ENCODE data around the gene POLE3. TPM values are rescaled to one million over a fixed set of nuclear protein-coding genes. Genes with fewer than 3 reads are reported as not detected.
"Not testable (repeated sequence)": the region's sequence is repeated elsewhere in the genome, so short reads cannot be mapped to it uniquely, and the experiment has no call there.

Gene POLE3
- total RNA-seq, 1 donor from 2014 or later = 49.5 TPM

DNA sequence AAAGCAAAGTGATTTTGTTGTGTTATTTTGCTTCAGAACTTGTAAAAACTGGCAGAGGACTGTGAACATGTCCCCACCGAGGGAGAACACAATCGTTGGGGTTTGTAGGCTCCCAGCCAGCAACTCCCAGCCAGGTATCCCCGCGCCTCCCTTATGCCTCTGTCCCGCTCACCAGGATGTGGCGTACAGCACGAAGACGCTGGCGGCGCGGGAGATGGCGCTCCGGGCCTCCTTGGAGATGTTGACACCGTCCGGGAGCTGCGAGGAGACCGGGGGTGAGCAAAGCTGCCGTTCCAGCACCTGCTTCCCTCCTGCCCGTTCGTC, 630 bp downstream of the POLE3 start:
- Mint-ChIP-seq H3K27ac (peak overlapping the region; percentile 99), H3K4me3 (peak overlapping the region; percentile 91), H3K9me3 (no peaks in the 10 kb centered on the region), H3K27me3 (ENCODE audit: low read depth) (no peaks in the 10 kb centered on the region), H3K4me1 (peaks cover 16% of the 10 kb centered on the region), H3K36me3 (peaks cover 10% of the 10 kb centered on the region)
- TF ChIP-seq, protein P1, sequence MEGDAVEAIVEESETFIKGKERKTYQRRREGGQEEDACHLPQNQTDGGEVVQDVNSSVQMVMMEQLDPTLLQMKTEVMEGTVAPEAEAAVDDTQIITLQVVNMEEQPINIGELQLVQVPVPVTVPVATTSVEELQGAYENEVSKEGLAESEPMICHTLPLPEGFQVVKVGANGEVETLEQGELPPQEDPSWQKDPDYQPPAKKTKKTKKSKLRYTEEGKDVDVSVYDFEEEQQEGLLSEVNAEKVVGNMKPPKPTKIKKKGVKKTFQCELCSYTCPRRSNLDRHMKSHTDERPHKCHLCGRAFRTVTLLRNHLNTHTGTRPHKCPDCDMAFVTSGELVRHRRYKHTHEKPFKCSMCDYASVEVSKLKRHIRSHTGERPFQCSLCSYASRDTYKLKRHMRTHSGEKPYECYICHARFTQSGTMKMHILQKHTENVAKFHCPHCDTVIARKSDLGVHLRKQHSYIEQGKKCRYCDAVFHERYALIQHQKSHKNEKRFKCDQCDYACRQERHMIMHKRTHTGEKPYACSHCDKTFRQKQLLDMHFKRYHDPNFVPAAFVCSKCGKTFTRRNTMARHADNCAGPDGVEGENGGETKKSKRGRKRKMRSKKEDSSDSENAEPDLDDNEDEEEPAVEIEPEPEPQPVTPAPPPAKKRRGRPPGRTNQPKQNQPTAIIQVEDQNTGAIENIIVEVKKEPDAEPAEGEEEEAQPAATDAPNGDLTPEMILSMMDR (IDR thresholded peaks at IDR 0.05; ENCODE audit: unreplicated experiment) = no peak
- DNase-seq (ENCODE audit: low spot score in 2 of 2, unreplicated experiment in 2 of 2) = no peak

DNA sequence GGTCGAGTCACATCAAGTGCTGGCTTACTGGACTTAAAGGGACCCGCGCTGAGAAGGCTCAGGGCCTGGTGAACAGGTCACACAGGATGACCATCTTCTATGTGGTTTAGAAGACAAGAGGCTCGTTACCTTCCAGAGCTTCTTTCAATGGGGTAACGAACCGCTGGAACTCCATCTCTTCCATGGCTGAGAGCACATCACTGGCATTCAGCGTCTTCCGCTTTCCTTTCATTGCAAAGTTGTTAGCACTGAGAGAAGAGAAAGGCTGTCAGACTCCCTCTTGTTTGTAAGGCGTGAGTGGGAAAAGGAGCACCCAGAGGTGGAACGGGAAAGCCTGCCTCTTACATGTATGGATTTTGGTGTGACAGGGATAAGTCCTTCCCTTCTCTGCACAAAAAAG, 994 bp downstream of the POLE3 start:
- no peaks in the 10 kb centered on the region for H3K27me3 Mint-ChIP-seq (ENCODE audit: low read depth)
- peaks cover 10% of the 10 kb centered on the region for H3K36me3 Mint-ChIP-seq
- no peaks in the 10 kb centered on the region for H3K9me3 Mint-ChIP-seq
- peaks cover 16% of the 10 kb centered on the region for H3K4me1 Mint-ChIP-seq
- TF ChIP-seq, protein P1 (IDR thresholded peaks at IDR 0.05; ENCODE audit: unreplicated experiment) = no peak
- peak overlapping the region; percentile 99 for H3K27ac Mint-ChIP-seq
- DNase-seq (ENCODE audit: low spot score in 2 of 2, unreplicated experiment in 2 of 2) = no peak
- peak overlapping the region; percentile 91 for H3K4me3 Mint-ChIP-seq

DNA sequence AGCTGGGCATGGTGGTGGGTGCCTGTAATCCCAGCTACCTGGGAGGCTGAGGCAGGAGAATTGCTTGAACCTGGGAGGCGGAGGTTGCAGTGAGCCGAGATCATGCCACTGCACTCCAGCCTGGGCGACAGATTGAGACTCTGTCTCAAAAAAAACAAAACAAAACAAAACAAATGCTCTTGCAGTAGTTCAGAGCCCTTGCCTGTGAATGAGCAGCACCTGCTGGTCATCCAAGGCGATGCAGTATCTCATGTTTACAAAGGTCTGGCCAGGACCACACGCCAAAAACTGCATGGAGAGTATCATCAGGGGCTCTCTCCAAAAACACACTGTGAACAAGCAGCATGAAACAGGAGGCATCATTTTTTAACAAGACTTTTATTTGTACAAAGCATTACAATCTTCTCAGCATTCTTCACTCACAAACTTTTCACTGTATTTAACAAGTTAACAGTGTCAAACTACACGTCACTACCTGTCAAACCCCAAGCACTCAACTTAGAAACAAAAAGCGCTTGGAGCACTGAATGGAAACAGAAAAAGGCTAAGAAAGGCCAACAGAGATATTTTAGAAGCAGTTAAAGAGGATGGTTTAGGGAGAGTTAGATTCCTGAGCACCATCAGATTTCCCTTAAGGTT, 3.5 kb downstream of the POLE3 start:
- peaks cover 10% of the 10 kb centered on the region for H3K36me3 Mint-ChIP-seq
- peak in 1 of 2 experiments; percentile 58 for DNase-seq (ENCODE audit: low spot score in 2 of 2, unreplicated experiment in 2 of 2)

GRCh38 chr9:113406353-113406752, 4.1 kb downstream of the POLE3 start:
- not testable (repeated sequence) for DNase-seq (ENCODE audit: low spot score in 2 of 2, unreplicated experiment in 2 of 2); H3K4me3 Mint-ChIP-seq; H3K27me3 Mint-ChIP-seq (ENCODE audit: low read depth); H3K9me3 Mint-ChIP-seq
- Mint-ChIP-seq H3K4me1 (peaks cover 21% of the 10 kb centered on the region), H3K27ac (peak overlapping the region; percentile 91), H3K36me3 (peaks cover 10% of the 10 kb centered on the region)

More for the DNA sequence above, 3.5 kb downstream of the POLE3 start:
- H3K27ac Mint-ChIP-seq = peak overlapping the region; percentile 91
- H3K9me3 Mint-ChIP-seq; H3K27me3 Mint-ChIP-seq (ENCODE audit: low read depth): not testable (repeated sequence)
- peak overlapping the region; percentile 52 for H3K4me3 Mint-ChIP-seq
- TF ChIP-seq, protein P1 (IDR thresholded peaks at IDR 0.05; ENCODE audit: unreplicated experiment) = peak; percentile 77
- H3K4me1 Mint-ChIP-seq = peaks cover 16% of the 10 kb centered on the region

DNA sequence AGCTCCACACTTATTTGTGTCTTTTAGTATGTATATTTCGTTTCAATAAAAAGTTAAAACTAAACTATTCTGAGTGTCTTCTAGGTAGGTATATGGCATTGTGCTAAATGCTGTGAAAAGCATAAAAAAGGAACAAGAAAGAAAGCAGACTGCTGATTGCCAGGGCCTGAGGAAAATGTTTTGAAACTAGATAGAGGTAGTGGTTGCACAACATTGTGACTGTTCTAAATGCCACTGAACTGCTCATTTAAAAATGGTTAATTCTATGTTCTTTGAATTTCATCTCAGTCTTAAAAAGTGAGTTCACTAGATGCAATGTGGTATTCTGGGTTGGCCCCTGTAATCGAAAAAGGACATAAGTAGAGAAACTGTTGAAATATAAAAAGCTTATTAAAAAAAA, 6.8 kb downstream of the POLE3 start:
- TF ChIP-seq, protein P1 (IDR thresholded peaks at IDR 0.05; ENCODE audit: unreplicated experiment) = no peak
- no peak overlapping the region for H3K4me3 Mint-ChIP-seq
- peaks cover 22% of the 10 kb centered on the region for H3K4me1 Mint-ChIP-seq
- no peak for DNase-seq (ENCODE audit: low spot score in 2 of 2, unreplicated experiment in 2 of 2)
- H3K36me3 Mint-ChIP-seq = peaks cover 8% of the 10 kb centered on the region
- H3K27ac Mint-ChIP-seq = peak overlapping the region; percentile 6
- H3K9me3 Mint-ChIP-seq = no peaks in the 10 kb centered on the region
- H3K27me3 Mint-ChIP-seq (ENCODE audit: low read depth) = no peaks in the 10 kb centered on the region

DNA sequence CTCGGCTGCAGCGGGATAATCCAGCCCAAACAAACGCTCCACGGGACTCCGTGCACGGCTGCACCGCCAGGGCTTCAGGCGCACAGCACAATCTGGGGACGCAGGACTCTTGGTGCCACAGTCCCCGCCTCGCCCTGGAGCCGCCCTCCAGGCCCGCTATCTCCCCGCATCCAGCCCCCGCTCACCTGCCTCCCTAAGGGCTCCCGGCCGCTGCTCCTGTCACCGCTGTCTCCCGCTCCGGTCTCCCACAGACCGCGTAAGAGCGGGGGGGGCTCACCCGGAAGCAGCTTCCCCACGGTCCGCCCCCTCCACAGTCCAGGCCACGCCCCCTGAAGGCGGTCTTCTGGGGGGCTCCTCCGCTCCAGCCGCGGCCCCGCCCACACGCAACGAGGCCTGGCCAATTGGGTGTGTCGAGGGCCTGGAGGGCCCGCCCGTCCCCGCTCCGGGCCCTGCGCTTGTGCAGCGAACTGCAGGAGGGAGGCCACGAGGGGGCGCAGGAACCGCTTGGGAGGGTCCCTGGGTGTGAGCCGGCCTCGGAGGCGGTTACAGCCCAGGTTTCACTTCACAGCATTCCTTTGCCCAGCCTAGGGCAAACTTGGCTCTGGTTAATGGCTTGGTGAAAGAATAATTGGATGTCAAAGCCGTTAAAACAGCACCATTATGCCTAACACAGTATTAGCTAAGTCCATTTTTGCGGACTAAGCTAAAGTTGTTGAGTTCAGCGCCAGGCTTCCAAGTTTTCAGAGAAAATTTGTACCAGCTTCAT, 9.3 kb downstream of the POLE3 start, which contains the start of gene ALAD:
Gene ALAD, minus strand, starts transcription at position 258 of the 766 bp plus-strand sequence. CDS start 7,725 bp downstream, outside the sequence.
- no peaks in the 10 kb centered on the region for H3K9me3 Mint-ChIP-seq
- peak within 1 kb of the TSS; percentile 88 for H3K4me3 Mint-ChIP-seq
- DNase-seq (ENCODE audit: low spot score in 2 of 2, unreplicated experiment in 2 of 2) = peak; percentile 100
- peaks cover 28% of the 10 kb centered on the region for H3K4me1 Mint-ChIP-seq
- TF ChIP-seq, protein P1 (IDR thresholded peaks at IDR 0.05; ENCODE audit: unreplicated experiment) = peak; percentile 87
- H3K27ac Mint-ChIP-seq = peak within 1 kb of the TSS; percentile 95
- H3K27me3 Mint-ChIP-seq (ENCODE audit: low read depth) = no peaks in the 10 kb centered on the region
- H3K36me3 Mint-ChIP-seq = no peaks in the 10 kb centered on the region

Measured in mesothelial cell of epicardium (in vitro differentiated cells).